ENCODE measurements around the gene CD3D.

GRCh38 chr11:118342503-118343161 is at the start of gene CD3D:
- no peak for TF ChIP-seq CTCF (IDR thresholded peaks at IDR 0.05)
- no peak for TF ChIP-seq POLR2A (IDR thresholded peaks at IDR 0.05)

All from heart left ventricle (tissue), 13 donors.